Fibroblast of lung (primary cell): ENCODE data around the gene NCBP2. TPM values are rescaled to one million over a fixed set of nuclear protein-coding genes. Genes with fewer than 3 reads are reported as not detected.
A peak's percentile ranks its signal among the peaks of the same experiment; 100 is the strongest.

Experiments
- DNase-seq, 2 donors: peaks; one replicate each; pipeline versions ENCODE4 v3.0.0 to v3.0.0-alpha.2; 2010; ENCODE audit warnings: low read depth in 2 of 2
- H2AFZ ChIP-seq: 2 replicates; pipeline ENCODE4 v1.5.1; 2012; ENCODE audit warnings: low read length, control low read depth, inconsistent platforms
- H3K27ac ChIP-seq: 2 replicates; pipeline ENCODE4 v1.5.1; 2011; ENCODE audit warnings: low read length, control low read depth; ENCODE audit not compliant: insufficient read depth
- H3K27me3 ChIP-seq: 2 replicates; pipeline ENCODE4 v1.5.1; 2011; ENCODE audit warnings: mild to moderate bottlenecking, low read length; ENCODE audit not compliant: control insufficient read depth, insufficient read depth
- H3K36me3 ChIP-seq: 2 replicates; pipeline ENCODE4 v1.5.1; 2011; ENCODE audit warnings: low read length; ENCODE audit not compliant: control insufficient read depth, insufficient read depth
- H3K4me1 ChIP-seq: 2 replicates; pipeline ENCODE4 v1.5.1; 2011; ENCODE audit warnings: low read length; ENCODE audit not compliant: control insufficient read depth, insufficient read depth; ENCODE audit errors: extremely low read depth
- H3K4me2 ChIP-seq: 2 replicates; pipeline ENCODE4 v1.5.1; 2011; ENCODE audit warnings: low read length, control low read depth; ENCODE audit not compliant: insufficient read depth; ENCODE audit errors: extremely low read depth
- H3K4me3 ChIP-seq, 4 experiments: fragments of 200-600 bp in 1 of 4; sonication (generic) in 1 of 4; replicated peaks in 1 of 4; 2 replicates each; pipeline ENCODE4 v1.5.1; 2011 to 2016; ENCODE audit warnings: low read length in 4 of 4, low read depth in 3 of 4, mild to moderate bottlenecking in 3 of 4, control low read depth in 2 of 4, inconsistent platforms in 1 of 4, mixed read lengths in 1 of 4; ENCODE audit not compliant: insufficient read depth in 1 of 4; ENCODE audit errors: control extremely low read depth in 1 of 4
- H3K79me2 ChIP-seq: 2 replicates; pipeline ENCODE4 v1.5.1; 2012; ENCODE audit warnings: mild to moderate bottlenecking, low read length, inconsistent platforms; ENCODE audit not compliant: control insufficient read depth, insufficient read depth
- H3K9ac ChIP-seq: 2 replicates; pipeline ENCODE4 v1.5.1; 2011; ENCODE audit warnings: mild to moderate bottlenecking, low read length, control low read depth; ENCODE audit not compliant: insufficient read depth
- H3K9me3 ChIP-seq: 2 replicates; pipeline ENCODE4 v1.5.1; 2012; ENCODE audit warnings: low read depth, low read length; ENCODE audit not compliant: control insufficient read depth, insufficient read depth
- H4K20me1 ChIP-seq: 2 replicates; pipeline ENCODE4 v1.5.1; 2011; ENCODE audit warnings: low read length; ENCODE audit not compliant: control insufficient read depth, insufficient read depth; ENCODE audit errors: extremely low read depth
- CTCF ChIP-seq, 2 donors: IDR thresholded peaks in 1 of 2; conservative IDR thresholded peaks in 1 of 2; 1 replicate in 1 of 2; 2 replicates in 1 of 2; pipeline ENCODE4 v1.5.1; 2011 to 2012; ENCODE audit warnings: low read length in 2 of 2, control low read depth in 1 of 2, inconsistent platforms in 1 of 2, low read depth in 1 of 2, mild to moderate bottlenecking in 1 of 2
- EZH2 ChIP-seq: IDR thresholded peaks from 2 replicates; pipeline ENCODE4 v1.5.1; 2012; ENCODE audit warnings: low read length, control low read depth, mild to moderate bottlenecking; ENCODE audit errors: missing control alignments
- polyA plus RNA-seq, 2 donors: library from polyadenylated mRNA; depleted of rRNA in 1 of 2; stranded (reverse) in 1 of 2; unstranded in 1 of 2; fragments of >200 nt; gene quantifications; 2 replicates each; pipeline ENCODE4 v1.2.1, GENCODE V29; 2011 to 2012; ENCODE audit warnings: missing spikeins in 1 of 2
- total RNA-seq: library from RNA; depleted of rRNA; stranded (reverse); fragments of >200 nt; gene quantifications from 2 replicates; pipeline ENCODE4 v1.2.1, GENCODE V29; 2014

NCBP2 gene
- total and polyA plus RNA-seq, 2 donors (not counting 1 experiment from before 2014, with no cell fraction given): 65.2 to 85.9 TPM

DNA sequence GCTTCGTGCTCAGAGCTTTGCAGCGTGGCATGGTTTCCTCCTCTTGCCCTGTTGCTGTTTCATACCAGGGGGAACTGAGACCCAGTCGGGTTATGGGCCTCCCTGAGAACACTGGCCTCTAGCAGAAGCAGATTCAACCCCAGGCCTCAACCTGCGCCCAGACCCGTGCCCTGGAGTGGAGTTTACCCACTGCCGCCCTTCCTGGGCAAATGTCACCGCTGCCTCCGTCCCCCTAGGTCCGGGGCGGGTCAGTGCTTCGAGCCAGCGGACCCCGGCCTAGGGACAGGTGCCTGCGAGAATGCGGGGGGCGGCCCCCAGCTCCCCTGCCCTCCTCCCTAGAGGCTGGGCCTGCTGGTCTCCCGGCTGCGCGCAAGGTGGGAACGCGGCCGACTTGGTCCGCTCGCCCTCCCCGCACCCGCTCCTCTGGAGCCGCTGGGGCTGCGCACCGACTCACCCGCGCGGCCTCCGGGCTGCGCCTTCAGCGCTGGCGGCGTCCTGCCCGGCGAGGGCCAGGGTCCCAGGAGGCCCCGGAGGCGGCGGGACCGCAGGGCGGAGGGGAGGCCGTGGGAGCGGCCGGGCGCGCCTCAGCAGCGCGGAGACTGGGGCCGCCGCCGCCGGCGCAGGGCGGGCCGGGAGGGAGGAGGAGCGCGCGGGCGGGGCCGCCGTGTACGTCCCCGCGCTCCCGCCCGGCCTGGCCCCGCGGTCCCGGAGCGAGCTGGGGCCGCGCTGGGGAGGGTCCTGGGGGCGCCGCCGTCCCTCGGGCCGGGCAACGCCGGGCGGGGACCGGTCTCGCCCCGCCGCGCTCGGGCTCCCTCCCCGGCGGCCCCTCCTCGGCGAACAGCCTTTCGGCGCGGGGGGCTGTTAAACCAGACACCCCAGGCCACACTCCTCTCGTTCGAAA lies 26.2 kb upstream of the NCBP2 start, which contains the start of gene PIGZ:
Gene PIGZ, minus strand, starts transcription at position 601 of the 901 bp plus-strand sequence. CDS start 16,802 bp downstream, outside the sequence.
- Histone ChIP-seq H2AFZ (peak within 1 kb of the TSS; percentile 73), H3K9ac (peak within 1 kb of the TSS; percentile 50), H3K4me3 (peak within 1 kb of the TSS; percentile 37 to 71 (median 64)), H4K20me1 (no peaks in the 10 kb centered on the region), H3K36me3 (no peaks in the 10 kb centered on the region), H3K79me2 (no peaks in the 10 kb centered on the region), H3K27ac (no peak within 1 kb of the TSS), H3K4me1 (no peaks in the 10 kb centered on the region), H3K4me2 (peak within 1 kb of the TSS; percentile 82), H3K9me3 (no peaks in the 10 kb centered on the region), H3K27me3 (no peaks in the 10 kb centered on the region)
- DNase-seq: peak in 1 of 2 donors; percentile 27
- TF ChIP-seq EZH2: no peak
- no peak for TF ChIP-seq CTCF (conservative IDR thresholded peaks at IDR 0.05 in 1 of 2, IDR thresholded peaks at IDR 0.05 in 1 of 2; ENCODE audit: low read depth in 1 of 2, low read length in 2 of 2)

DNA sequence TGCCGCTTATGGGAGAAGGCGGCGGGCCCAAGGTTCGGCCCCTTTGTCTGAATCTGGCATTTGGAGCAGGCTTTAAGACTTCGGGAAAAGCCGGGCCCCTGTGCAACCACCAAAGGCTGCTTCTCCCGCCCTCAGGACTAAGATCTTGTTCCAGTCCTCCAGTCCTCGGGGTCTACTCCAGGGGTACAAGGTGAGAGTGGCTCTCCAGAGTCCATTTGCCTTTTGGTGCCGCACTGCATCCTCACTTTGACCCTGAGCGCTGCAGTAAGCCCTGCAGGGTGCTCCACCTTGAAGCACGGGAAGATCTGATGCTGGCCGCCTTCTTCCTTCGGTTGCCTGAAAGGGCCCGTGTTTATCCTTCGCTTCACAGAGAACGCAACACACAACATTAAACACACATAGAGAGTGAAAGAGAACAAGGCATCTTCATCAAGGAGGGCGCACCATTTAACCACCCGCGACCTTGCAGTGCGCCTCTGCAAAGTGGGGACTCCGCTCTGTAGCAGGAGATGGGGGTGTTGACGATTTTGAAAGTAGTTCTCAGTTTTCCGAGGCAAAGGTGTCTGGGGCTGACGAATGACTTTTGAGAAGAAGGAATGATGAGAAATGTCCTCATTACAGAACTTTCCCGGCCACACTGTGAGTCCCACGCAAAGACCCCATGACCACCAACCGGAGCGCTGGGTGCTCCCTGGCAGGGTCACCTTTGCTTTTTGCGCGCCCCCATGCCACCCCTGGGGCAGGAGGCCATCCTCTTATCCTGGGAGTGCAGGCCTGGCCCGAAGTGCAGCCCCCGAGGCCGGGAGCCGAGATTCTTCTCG lies 25.3 kb upstream of the NCBP2 start:
- peak overlapping the region; percentile 73 for H2AFZ ChIP-seq
- H3K4me2 ChIP-seq: peak overlapping the region; percentile 82

More for the DNA sequence above, 25.3 kb upstream of the NCBP2 start:
- Histone ChIP-seq H3K9me3 (no peaks in the 10 kb centered on the region), H3K4me3 (peak overlapping the region in 3 of 4 experiments; percentile 60 to 69 (median 68)), H3K79me2 (no peaks in the 10 kb centered on the region), H3K27me3 (no peaks in the 10 kb centered on the region), H3K36me3 (no peaks in the 10 kb centered on the region), H3K9ac (peak overlapping the region; percentile 50), H3K4me1 (no peaks in the 10 kb centered on the region), H4K20me1 (no peaks in the 10 kb centered on the region), H3K27ac (no peak overlapping the region)
- TF ChIP-seq EZH2 (no peak), CTCF (conservative IDR thresholded peaks at IDR 0.05 in 1 of 2, IDR thresholded peaks at IDR 0.05 in 1 of 2; ENCODE audit: low read depth in 1 of 2, low read length in 2 of 2) (no peak)
- DNase-seq: no peak
